ENCODE results near the gene SUN1. TPM values are rescaled to one million over a fixed set of nuclear protein-coding genes. Genes with fewer than 3 reads are reported as not detected.

SUN1 gene
- total RNA-seq (92.7 and 185 TPM in 2 replicates), polyA plus RNA-seq (157 and 220 TPM in 2 replicates), polyA minus RNA-seq (ENCODE audit: low replicate concordance) (247 and 378 TPM in 2 replicates)
- polyA plus RNA-seq (2012), result 88.9 and 139 TPM in 2 replicates

GRCh38 chr7:832167-832967, at the start of gene SUN1:
Gene SUN1 (plus strand): TSS chr7:832476. CDS start chr7:832525, 49 bp downstream.
- H2AFZ ChIP-seq (ENCODE audit: low read length), result no peak within 1 kb of the TSS
- peaks cover 8% of the 10 kb centered on the region for H3K36me3 ChIP-seq (ENCODE audit: control insufficient read depth, insufficient read depth, low read length)
- peak; percentile 63 to 85 for DNase-seq (ENCODE audit: low read depth in 2 of 2)
- peak within 1 kb of the TSS; percentile 93 for H3K27ac ChIP-seq (ENCODE audit: insufficient read depth, low read length)
- TF ChIP-seq EZH2 (IDR thresholded peaks at IDR 0.05; ENCODE audit: low read length, missing control alignments) (no peak), CTCF (conservative IDR thresholded peaks at IDR 0.05 in 1 of 2, IDR thresholded peaks at IDR 0.05 in 1 of 2; ENCODE audit: low read depth in 1 of 2, low read length in 2 of 2) (no peak)
- H3K27me3 ChIP-seq (ENCODE audit: control insufficient read depth, insufficient read depth, low read length), result no peaks in the 10 kb centered on the region
- H3K4me3 ChIP-seq (replicated peaks in 1 of 4; ENCODE audit: control extremely low read depth in 1 of 4, insufficient read depth in 1 of 4, low read depth in 3 of 4, low read length in 4 of 4), result peak within 1 kb of the TSS; percentile 8 to 47 (median 37)
- peaks cover 89% of the 10 kb centered on the region for H3K79me2 ChIP-seq (ENCODE audit: control insufficient read depth, insufficient read depth, low read length)
- H3K9ac ChIP-seq (ENCODE audit: insufficient read depth, low read length), result peak within 1 kb of the TSS; percentile 20
- no peaks in the 10 kb centered on the region for H3K9me3 ChIP-seq (ENCODE audit: control insufficient read depth, insufficient read depth, low read depth, low read length)
- H4K20me1 ChIP-seq (ENCODE audit: control insufficient read depth, extremely low read depth, insufficient read depth, low read length), result no peaks in the 10 kb centered on the region
- peaks cover 17% of the 10 kb centered on the region for H3K4me1 ChIP-seq (ENCODE audit: control insufficient read depth, extremely low read depth, insufficient read depth, low read length)
- H3K4me2 ChIP-seq (ENCODE audit: extremely low read depth, insufficient read depth, low read length), result peak within 1 kb of the TSS; percentile 95

- Histone ChIP-seq H3K27me3 (ENCODE audit: control insufficient read depth, insufficient read depth, low read length) (no peaks in the 10 kb centered on the region), H3K36me3 (ENCODE audit: control insufficient read depth, insufficient read depth, low read length) (peaks cover 17% of the 10 kb centered on the region), H3K79me2 (ENCODE audit: control insufficient read depth, insufficient read depth, low read length) (no peaks in the 10 kb centered on the region), H4K20me1 (ENCODE audit: control insufficient read depth, extremely low read depth, insufficient read depth, low read length) (no peaks in the 10 kb centered on the region), H3K4me3 (replicated peaks in 1 of 4; ENCODE audit: control extremely low read depth in 1 of 4, insufficient read depth in 1 of 4, low read depth in 3 of 4, low read length in 4 of 4) (no peak overlapping the region), H3K9ac (ENCODE audit: insufficient read depth, low read length) (no peak overlapping the region), H3K27ac (ENCODE audit: insufficient read depth, low read length) (no peak overlapping the region), H3K4me2 (ENCODE audit: extremely low read depth, insufficient read depth, low read length) (no peak overlapping the region), H3K9me3 (ENCODE audit: control insufficient read depth, insufficient read depth, low read depth, low read length) (no peaks in the 10 kb centered on the region), H2AFZ (ENCODE audit: low read length) (no peak overlapping the region), H3K4me1 (ENCODE audit: control insufficient read depth, extremely low read depth, insufficient read depth, low read length) (no peaks in the 10 kb centered on the region)
- no peak for TF ChIP-seq CTCF (conservative IDR thresholded peaks at IDR 0.05 in 1 of 2, IDR thresholded peaks at IDR 0.05 in 1 of 2; ENCODE audit: low read depth in 1 of 2, low read length in 2 of 2)
- no peak for TF ChIP-seq EZH2 (IDR thresholded peaks at IDR 0.05; ENCODE audit: low read length, missing control alignments)
- DNase-seq (ENCODE audit: low read depth in 2 of 2), result no peak
These were observed 49.4 kb upstream of the SUN1 start for GRCh38 chr7:782718-783449.

Data from fibroblast of lung (primary cell).